ENCODE data around the gene KIF13A.
A peak's percentile ranks its signal among the peaks of the same experiment; 100 is the strongest.
"Not testable (repeated sequence)": the region's sequence is repeated elsewhere in the genome, so short reads cannot be mapped to it uniquely, and the experiment has no call there.

The KIF13A gene

GRCh38 chr6:17842934-17843821 is 144.3 kb downstream of the KIF13A start:
- no peak for DNase-seq

DNA sequence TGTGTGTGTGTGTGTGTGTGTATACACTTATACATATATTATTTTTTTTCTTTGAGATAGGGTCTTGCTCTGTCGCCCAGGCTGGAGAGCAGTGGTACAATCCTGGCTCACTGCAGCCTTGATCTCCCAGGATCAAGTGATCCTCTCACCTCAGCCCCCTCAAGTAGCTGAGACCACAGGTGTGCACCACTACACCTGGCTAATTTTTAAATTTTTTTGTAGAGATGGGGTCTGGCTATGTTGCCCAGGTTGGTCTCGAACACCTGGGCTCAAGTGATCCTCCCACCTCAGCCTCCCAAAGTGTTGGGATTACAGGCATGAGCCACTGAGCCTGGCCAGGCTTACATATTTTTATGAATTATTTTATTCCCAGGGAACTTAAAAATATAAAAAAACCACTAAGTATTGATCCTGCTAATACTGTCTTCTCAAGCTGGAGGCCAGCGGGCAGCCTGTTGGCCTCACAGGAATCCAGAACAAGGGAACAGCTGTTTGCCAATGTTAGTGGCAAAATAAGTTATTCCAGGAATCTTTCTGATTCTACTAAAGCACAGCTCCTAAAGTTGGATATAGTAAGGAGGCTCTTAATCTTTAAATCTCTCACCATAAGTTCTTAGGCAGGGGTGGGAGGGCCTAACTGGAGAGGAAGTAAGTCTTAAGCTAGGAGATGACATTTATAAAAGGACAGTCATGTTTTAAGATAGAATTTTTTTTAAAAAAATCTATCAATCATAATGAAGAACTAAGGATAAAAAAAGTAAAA is 145.2 kb downstream of the KIF13A start:
- no peak for DNase-seq

DNA sequence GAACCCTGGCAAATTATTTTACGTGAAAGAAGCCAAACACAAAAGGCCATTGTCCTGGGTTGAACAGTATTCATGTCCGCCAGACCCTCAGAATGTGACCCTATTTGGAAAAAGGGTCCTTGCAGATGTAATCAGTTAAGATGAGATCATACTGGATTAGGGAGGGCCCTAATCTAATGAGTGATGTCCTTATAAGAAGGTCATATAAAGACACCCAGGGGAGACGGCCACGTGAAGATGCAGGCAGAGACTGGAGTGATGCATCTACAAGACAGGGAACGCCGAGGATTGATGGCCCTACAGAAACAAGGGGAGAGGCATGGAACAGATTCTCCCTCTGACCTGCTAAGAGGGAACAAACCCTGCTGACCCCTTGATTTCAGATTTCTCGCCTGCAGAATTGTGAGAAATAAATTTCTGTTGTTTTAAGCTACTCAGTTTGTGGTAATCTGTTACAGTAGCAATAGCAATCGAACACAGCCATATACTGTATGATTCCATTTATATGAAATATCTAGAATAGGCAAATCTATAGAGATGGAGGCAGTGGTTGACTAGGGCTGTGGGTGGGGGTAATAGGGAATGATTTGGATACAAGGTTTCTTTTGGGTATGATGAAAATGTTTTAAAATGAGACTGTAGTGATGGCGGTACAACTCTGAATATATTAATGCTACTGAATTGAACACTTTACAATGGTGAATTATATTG is 147.8 kb downstream of the KIF13A start:
- DNase-seq: no peak

DNA sequence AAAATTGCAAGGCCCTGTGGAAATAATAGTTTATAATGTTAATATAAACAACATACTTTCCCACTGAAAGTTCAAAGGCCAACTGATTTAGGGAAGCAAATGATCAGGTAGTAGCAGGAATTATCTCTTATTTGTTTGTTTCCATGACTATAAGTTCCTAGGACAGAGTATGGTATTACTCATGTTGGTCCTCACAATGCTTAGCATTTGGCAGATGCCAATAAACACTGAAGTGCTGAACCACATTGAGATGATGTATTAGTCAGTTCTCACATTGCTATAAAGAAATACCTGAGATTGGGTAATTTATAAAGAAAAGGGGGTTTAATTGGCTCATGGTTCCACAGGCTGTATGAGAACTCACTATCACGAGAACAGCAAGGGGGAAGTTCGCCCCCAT is 151.1 kb downstream of the KIF13A start:
- DNase-seq: no peak

DNA sequence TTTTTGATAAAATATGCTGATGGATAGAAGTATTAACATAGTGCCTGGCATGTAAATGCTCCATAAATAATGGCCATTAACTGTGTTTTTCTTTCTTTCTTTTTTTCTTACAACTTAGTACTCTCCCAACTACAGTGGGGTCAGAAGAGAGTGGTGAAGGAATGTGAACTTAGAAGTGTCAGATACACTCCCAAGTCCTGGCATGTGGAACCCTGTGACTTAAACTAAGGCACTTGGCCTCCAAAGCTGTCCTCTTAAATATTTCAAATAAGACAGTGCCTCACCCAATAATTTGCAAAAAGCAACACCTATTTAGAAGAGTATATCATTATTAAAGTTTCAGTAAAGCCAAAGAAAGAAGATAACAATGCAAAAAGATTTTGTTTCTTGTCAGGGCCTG is 151.7 kb downstream of the KIF13A start:
- DNase-seq: no peak

DNA sequence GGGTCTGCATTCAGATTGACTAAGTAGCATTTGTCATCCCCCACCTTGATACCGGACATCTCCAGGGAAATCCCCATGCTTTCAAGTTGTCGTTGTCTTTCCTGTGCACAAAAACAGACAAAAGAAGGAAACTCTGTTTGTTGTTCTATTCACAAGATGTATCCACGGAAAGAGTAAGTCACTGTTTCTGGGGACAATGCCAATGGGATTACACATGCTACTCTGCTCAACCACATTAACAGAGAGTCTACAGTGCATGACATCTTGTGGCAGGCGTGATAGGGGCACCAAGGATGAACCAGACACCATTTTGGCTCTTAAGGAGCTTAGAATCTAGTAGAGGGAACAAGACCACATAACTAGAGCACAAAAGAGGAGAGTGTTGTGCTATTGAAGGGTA is 156.3 kb downstream of the KIF13A start:
- no peak for DNase-seq

DNA sequence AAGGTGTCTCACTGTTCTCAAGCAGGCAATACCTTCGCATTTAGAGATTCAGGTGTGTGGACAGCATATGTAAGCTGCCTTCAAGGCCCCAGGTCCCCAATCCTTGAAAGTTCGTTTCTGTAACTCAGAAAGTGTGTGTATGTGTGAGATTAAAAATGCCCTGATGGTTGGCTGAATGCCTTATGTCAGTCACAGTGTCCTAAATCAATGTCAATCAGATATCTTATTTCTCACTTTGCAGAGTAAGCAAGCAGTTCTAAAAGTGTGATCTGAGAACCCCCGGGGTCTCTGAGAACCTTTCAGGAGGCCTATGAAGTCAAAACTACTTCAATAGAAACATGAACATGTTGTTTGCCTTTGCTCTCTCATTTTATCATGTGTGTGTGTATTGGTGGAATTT is 157.5 kb downstream of the KIF13A start:
- no peak for DNase-seq

- no peak for DNase-seq
Observed at GRCh38 chr6:17828149-17828548, 159.3 kb downstream of the KIF13A start.

- DNase-seq: no peak
Observed at GRCh38 chr6:17826301-17826700, 161.1 kb downstream of the KIF13A start.

DNA sequence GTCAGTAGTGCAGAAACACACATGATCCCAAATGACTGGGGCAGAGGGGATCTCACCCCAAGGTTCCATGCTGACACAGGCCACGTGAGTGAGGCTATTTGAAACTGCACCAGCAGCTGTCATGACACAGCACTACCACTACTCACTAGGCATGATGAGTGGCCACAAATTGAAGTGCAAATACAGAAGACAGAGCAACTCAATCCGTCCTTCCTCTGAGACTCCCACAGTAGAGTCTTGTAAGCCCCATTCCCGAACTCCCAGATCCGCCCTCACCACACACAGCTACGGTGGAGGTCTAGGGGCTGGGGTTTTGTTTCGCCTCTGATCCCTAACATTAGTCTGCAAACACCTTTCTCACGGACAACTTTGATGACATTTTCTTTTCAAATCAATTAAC is 167.4 kb downstream of the KIF13A start:
- DNase-seq: peak; percentile 75

DNA sequence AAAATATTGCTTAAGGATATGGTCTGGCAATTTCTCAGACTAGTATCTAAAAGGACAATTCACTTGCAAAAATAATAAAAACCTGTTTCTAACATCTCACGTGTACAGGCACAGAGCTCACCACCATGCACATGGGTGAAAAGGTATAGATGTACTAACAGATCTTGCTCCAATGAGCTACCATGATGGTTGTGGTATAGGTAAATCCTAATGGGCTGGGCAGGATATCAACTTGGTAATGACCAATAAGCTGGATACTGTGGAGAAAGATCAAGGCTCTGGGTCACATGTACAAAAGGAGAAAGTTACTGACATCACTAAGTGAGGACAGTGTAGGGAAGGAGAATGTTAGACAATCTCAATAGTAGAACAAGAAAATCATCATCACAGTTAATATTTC is 169.7 kb downstream of the KIF13A start:
- DNase-seq: no peak

- no peak for DNase-seq
Observed at GRCh38 chr6:17816921-17817611, 170.4 kb downstream of the KIF13A start.

DNA sequence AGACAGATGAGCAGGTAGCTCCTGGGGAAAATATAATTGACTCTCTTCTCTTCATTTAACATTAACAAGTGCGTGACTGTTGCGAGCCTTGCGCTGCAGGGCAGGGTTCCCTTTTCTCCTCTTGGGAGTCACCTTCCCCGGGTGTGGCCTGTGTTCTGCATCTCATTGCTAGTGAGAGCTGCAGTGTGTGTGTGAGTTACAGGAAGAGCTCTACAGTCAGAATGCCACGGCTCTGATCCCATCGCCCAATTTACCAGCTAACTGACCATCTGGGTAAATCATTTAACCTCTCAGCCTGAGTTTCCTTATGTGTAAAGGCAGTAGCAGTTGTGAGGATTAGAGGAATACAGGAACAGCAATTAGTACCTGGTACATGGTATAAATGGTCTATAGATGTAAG is 173.9 kb downstream of the KIF13A start:
- DNase-seq: no peak

DNA sequence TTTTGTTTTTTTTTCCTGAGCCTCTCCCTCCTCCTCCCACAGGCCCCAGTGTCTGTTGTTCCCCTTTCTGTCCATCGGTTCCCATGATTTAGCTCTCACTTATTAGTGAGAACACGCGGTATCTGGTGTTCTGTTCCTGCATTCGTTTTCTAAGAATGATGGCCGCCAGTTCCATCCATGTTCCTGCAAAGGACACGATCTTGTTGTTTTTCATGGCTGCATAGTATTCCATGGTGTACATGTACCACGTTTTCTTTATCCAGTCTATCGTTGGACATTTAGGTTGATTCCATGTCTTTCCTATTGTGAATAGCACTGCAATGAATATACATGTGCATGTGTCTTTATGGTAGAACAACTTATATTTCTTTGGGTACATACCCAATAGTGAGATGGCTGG is 175.1 kb downstream of the KIF13A start:
- DNase-seq: no peak

- DNase-seq: no peak
Observed at GRCh38 chr6:17808609-17809008, 178.8 kb downstream of the KIF13A start.

GRCh38 chr6:17807431-17807830 is 180.0 kb downstream of the KIF13A start:
- not testable (repeated sequence) for DNase-seq

DNA sequence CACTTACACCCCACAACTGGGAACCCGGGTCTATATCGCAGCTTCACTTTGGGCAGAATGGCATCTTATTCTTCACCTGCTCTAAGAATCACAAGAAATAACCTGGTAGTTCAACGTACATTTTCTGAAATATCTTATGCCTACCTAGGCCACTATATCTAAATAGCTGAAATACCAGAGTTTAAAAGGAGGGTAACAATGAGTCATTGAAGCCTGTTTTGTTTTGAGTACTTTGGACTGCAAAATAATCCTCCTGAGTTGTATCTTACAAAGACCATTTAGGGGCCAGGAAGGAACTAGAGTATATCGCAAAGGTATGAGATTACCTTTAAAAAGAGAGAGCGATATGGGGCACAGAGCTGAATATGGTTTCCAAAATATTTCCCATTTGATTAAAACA is 184.0 kb downstream of the KIF13A start:
- DNase-seq: no peak

DNA sequence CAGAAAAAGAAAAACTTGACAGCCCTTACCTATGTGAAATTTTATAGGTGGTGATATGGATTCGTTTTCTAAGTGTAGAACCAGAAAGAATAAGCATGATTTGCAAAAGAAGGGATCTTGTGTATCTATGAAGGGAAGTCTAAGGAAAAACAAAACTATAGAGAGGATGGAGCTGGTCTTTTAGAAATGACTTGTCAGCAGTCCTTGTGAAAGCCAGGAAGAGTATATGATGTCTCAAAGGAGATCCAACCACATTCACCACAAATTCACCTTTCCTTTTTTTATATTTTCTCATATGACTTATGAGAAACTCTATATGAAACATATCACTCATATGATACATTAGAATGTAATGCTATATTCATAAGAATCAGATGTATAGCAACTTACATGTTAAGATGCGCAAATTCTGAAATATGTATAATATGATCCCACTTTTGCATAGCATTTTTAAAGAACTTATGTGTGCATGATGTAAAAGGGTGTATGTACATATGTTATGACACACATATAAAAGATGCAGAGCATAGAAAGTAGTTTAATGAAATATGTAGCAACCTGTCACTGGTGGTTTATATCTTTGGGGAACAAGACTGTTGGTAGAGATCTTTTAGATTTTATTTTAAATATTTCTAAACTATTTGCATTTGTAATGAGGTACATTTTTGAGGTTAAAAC is 188.8 kb downstream of the KIF13A start:
- DNase-seq: no peak

GRCh38 chr6:17790489-17790888 is 196.9 kb downstream of the KIF13A start:
- DNase-seq: no peak

DNA sequence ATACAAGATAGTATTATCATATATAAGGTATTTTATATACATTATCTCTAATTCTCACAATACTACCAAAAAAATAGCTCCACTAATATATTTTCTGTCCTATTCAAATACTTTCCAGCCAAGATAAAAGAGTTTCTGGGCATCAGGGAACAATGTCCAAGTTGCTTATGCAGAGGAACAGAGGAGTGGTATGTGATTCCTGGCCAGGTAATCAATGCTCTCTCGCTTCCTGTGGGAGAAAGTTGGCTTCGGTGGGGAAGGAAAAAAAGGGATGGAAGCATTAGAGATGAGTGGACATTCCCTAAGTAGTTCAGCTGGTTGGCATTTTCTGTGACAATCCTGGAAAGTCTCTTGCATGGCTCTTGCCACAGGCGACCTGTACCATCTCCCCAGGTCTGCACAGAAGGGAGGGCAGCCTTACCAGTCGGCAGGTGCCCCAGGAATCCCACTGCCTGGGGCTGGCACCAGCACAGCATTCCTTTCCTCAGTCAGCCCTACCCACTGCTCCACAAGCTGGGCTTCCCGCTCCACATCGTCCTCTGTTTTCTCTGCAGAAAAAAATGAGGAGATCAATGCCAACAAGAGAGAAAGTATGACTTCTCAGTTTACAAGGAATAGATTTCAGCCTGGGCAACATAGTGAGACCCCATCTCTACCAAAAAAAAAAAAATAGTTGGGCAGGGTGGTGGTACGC is 202.2 kb downstream of the KIF13A start:
- DNase-seq: no peak

DNA sequence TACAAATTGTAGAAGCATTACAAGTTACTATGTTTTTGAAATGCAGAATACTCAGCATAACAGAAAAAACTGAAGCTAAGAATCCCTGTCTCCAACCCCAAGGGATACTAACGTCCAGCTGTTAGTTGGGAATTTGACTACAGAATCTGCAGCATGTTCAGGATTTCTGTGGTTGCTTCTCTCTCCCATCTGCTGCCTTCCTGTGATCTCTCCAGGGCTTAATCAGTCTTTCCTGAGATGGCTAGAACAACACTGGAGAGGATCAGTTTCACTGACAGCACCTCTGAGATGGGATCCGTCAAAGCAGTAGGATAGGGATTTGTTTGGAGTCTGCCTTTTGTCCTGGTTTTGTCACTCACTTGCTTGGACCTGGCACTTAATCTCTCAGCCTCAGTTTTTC is 207.4 kb downstream of the KIF13A start:
- no peak for DNase-seq

DNA sequence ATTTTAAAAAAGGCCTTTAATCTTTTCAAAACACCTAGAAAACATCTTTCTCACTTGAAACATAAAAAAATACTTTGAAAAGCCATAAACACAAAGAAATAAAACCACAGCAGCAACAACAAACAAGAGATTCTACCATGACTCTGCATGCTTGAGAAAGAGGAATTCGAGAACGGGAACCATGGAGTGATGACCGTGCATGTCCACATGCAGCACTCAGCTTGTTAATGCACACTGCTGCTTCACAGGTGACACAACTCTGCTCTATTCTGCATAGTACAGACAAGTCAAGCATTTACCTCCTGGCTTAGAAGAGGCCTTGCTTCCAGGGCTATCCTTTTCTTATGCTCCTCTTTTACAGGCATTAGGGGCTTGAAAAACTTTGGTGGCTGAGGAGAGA is 215.8 kb downstream of the KIF13A start:
- no peak for DNase-seq

All from NCI-H510A treated with DMSO at 0.1 percent for 48 hours (cell line).